A549 (cell line): ENCODE data around the gene CMAS. TPM values are rescaled to one million over a fixed set of nuclear protein-coding genes. Genes with fewer than 3 reads are reported as not detected.
A peak's percentile ranks its signal among the peaks of the same experiment; 100 is the strongest.

Experiments
- ATAC-seq, 2 experiments: fragments of 200-7000 bp in 1 of 2; fragments of >200 bp in 1 of 2; cut with Nextera tagmentation in 1 of 2; cut with Tn5 transposase in 1 of 2; 3 replicates each; pipeline versions ENCODE4 v1.8.0 to v1.9.1; 2018 to 2020; ENCODE audit warnings: mild to moderate bottlenecking in 1 of 2, moderate library complexity in 1 of 2
- CTCF ChIA-PET: fragments of 300-600 bp; sonication (Branson Sonifier 250); formaldehyde crosslinking; extraction: SDS; loops from one replicate; lab custom pipeline; 2021; ENCODE audit warnings: antibody characterized with exemption, inconsistent platforms; lab: Yijun Ruan, JAX
- POLR2A ChIA-PET: fragments of 350-600 bp; formaldehyde crosslinking; extraction: SDS; loops from one replicate; lab custom pipeline; 2021; ENCODE audit warnings: antibody characterized with exemption, inconsistent platforms; lab: Yijun Ruan, JAX
- DNase-seq, 2 experiments: peaks; one replicate each; pipeline versions ENCODE4 v3.0.0 to v3.0.0-alpha.2; 2011 to 2016; ENCODE audit warnings: low read depth in 1 of 2, low spot score in 1 of 2
- FAIRE-seq: peaks from 2 replicates; lab custom pipeline; 2011; peaks lifted over from hg19 to GRCh38; lab: Jason Lieb, UNC
- H3K27ac ChIP-seq, 2 experiments: fragments of >200 bp; sonication (Bioruptor Twin); formaldehyde crosslinking; 3 replicates each; pipeline ENCODE4 v1.5.1; 2016 to 2017
- H3K4me1 ChIP-seq: fragments of >200 bp; sonication (Bioruptor Twin); formaldehyde crosslinking; 3 replicates; pipeline ENCODE4 v1.6.1; 2016
- H3K4me2 ChIP-seq: fragments of >200 bp; sonication (Bioruptor Twin); formaldehyde crosslinking; 3 replicates; pipeline ENCODE4 v1.6.1; 2016
- H3K4me3 ChIP-seq: fragments of >200 bp; sonication (Bioruptor Twin); formaldehyde crosslinking; 3 replicates; pipeline ENCODE4 v1.5.1; 2016
- H3K9me3 ChIP-seq: fragments of >200 bp; sonication (Bioruptor Twin); formaldehyde crosslinking; 3 replicates; pipeline ENCODE4 v1.6.1; 2016
- ATOH8 ChIP-seq: fragments of 250-450 bp; sonication (Bioruptor Pico); IDR thresholded peaks from 2 replicates; pipeline ENCODE4 v1.5.0; 2020; ENCODE audit warnings: low read depth, mild to moderate bottlenecking, moderate library complexity
- BHLHE40 ChIP-seq: IDR thresholded peaks from 2 replicates; pipeline ENCODE4 v1.6.1; 2012; ENCODE audit warnings: low read depth, low read length, inconsistent platforms
- CBX8 ChIP-seq: fragments of 200-600 bp; sonication (generic); IDR thresholded peaks from 2 replicates; pipeline ENCODE4 v1.6.1; 2016
- CHD2 ChIP-seq: fragments of 150-350 bp; IDR thresholded peaks from 2 replicates; pipeline ENCODE4 v1.6.1; 2014; ENCODE audit warnings: low read length; ENCODE audit not compliant: partially characterized antibody
- EP300 ChIP-seq, 2 experiments: fragments of >200 bp; sonication (Bioruptor Twin); formaldehyde crosslinking; IDR thresholded peaks; 2 replicates in 1 of 2; 3 replicates in 1 of 2; pipeline ENCODE4 v1.6.1; 2016 to 2017
- FOSL2 ChIP-seq, 2 experiments: fragments of 450-650 bp in 1 of 2; fragments of >200 bp in 1 of 2; sonication (Bioruptor Twin) in 1 of 2; formaldehyde crosslinking; IDR thresholded peaks; 2 replicates each; pipeline versions ENCODE4 v1.5.0 to v1.6.1; 2016 to 2020; ENCODE audit warnings: mild to moderate bottlenecking in 1 of 2, moderate library complexity in 1 of 2
- GATA3 ChIP-seq: IDR thresholded peaks from 2 replicates; pipeline ENCODE4 v1.6.1; 2012; ENCODE audit warnings: borderline replicate concordance
- HDAC2 ChIP-seq: fragments of 200-600 bp; sonication (generic); IDR thresholded peaks from 2 replicates; pipeline ENCODE4 v1.6.1; 2016
- HOXB13 ChIP-seq: fragments of 250-450 bp; sonication (Bioruptor Pico); IDR thresholded peaks from 2 replicates; pipeline ENCODE4 v1.5.0; 2020; ENCODE audit warnings: low read depth, mild to moderate bottlenecking, moderate library complexity
- HOXB5 ChIP-seq: fragments of 250-450 bp; sonication (Bioruptor Pico); IDR thresholded peaks from 2 replicates; pipeline ENCODE4 v1.5.0; 2020; ENCODE audit warnings: mild to moderate bottlenecking, moderate library complexity
- JUN ChIP-seq, 2 experiments: fragments of >200 bp; sonication (Bioruptor Twin); formaldehyde crosslinking; IDR thresholded peaks; 2 replicates in 1 of 2; 3 replicates in 1 of 2; pipeline ENCODE4 v1.6.1; 2016 to 2017
- PBX3 ChIP-seq: IDR thresholded peaks from 2 replicates; pipeline ENCODE4 v1.6.1; 2012
- POLR2AphosphoS2 ChIP-seq: conservative IDR thresholded peaks from 2 replicates; pipeline ENCODE4 v1.6.1; 2012; ENCODE audit warnings: low read length, improper control_type of control experiment, inconsistent platforms
- RAD21 ChIP-seq, 2 experiments: fragments of >200 bp in 1 of 2; sonication (Bioruptor Twin) in 1 of 2; formaldehyde crosslinking in 1 of 2; IDR thresholded peaks in 1 of 2; conservative IDR thresholded peaks in 1 of 2; 2 replicates in 1 of 2; 3 replicates in 1 of 2; pipeline ENCODE4 v1.6.1; 2012 to 2018; ENCODE audit warnings: inconsistent platforms in 1 of 2
- RCOR1 ChIP-seq: fragments of 150-350 bp; IDR thresholded peaks from 2 replicates; pipeline ENCODE4 v1.6.1; 2014; ENCODE audit warnings: antibody characterized with exemption, low read length, low read depth
- REST ChIP-seq: fragments of 200-600 bp; sonication (generic); IDR thresholded peaks from 2 replicates; pipeline ENCODE4 v1.6.1; 2016; ENCODE audit warnings: antibody characterized with exemption, mild to moderate bottlenecking, moderate library complexity
- RNF2 ChIP-seq: fragments of 200-600 bp; sonication (generic); IDR thresholded peaks from 2 replicates; pipeline ENCODE4 v1.6.1; 2016; ENCODE audit warnings: low read depth, mild to moderate bottlenecking, antibody characterized with exemption, moderate library complexity, borderline replicate concordance
- TFCP2L1 ChIP-seq: fragments of 250-450 bp; sonication (Bioruptor Pico); IDR thresholded peaks from 2 replicates; pipeline ENCODE4 v1.5.0; 2021; ENCODE audit warnings: mild to moderate bottlenecking
- TP53 ChIP-seq: fragments of 250-450 bp; sonication (Bioruptor Pico); IDR thresholded peaks from 2 replicates; pipeline ENCODE4 v1.5.0; 2021; ENCODE audit warnings: mild to moderate bottlenecking, moderate library complexity
- ZC3H11A ChIP-seq: fragments of 450-650 bp; IDR thresholded peaks from 2 replicates; pipeline ENCODE4 v1.6.1; 2014; ENCODE audit warnings: antibody characterized with exemption, mild to moderate bottlenecking
- WGBS: methylation state at CpG from one replicate; pipeline ENCODE4 v1.1.6; 2017; ENCODE audit errors: missing lambda C conversion rate; 5-methylcytosine and 5-hydroxymethylcytosine counted together
- polyA plus RNA-seq, 4 experiments: library from polyadenylated mRNA; depleted of rRNA in 3 of 4; stranded (reverse); fragments of >200 nt; fragmentation: RNase III in 1 of 4; extraction: RNeasy Plus Mini Kit Qiagen cat#74134 plus additional on column Dnase treatment in 1 of 4; gene quantifications; 2 replicates in 3 of 4; 3 replicates in 1 of 4; pipeline ENCODE4 v1.2.3, GENCODE V29; 2011 to 2017

The CMAS gene
- polyA plus RNA-seq, 2 of the 4 experiments (the other 2 are of a cell fraction), result 47.1 to 68.2 TPM

- H3K27ac ChIP-seq, result no peak overlapping the region
- no peak for DNase-seq
- CTCF ChIA-PET, result no interaction called here
- H3K4me1 ChIP-seq, result no peaks in the 10 kb centered on the region
- TF ChIP-seq JUN (IDR thresholded peaks at IDR 0.05) (no peak), TFCP2L1 (CRISPR knock-in tag) (no peak), RCOR1 (no peak), PBX3 (no peak)
- TF ChIP-seq, all 56 proteins: peak for 0
- no peak for ATAC-seq
- Histone ChIP-seq H3K4me2 (no peak overlapping the region), H3K9me3 (no peaks in the 10 kb centered on the region), H3K4me3 (no peak overlapping the region)
- POLR2A ChIA-PET, result no interaction called here
- FAIRE-seq, result no peak
These were observed 13.3 kb upstream of the CMAS start for GRCh38 chr12:22032732-22033131.

- H3K4me1 ChIP-seq, result no peaks in the 10 kb centered on the region
- POLR2A ChIA-PET, result no interaction called here
These were observed 11.1 kb upstream of the CMAS start for GRCh38 chr12:22034709-22035506.

GRCh38 chr12:22037947-22038346 is 8.1 kb upstream of the CMAS start:
- CTCF ChIA-PET, result interaction anchor here (1.0 kb wide), 1 partner anchor 14 kb away, joined by 3 read pairs; no protein-coding TSS in a partner anchor
- H3K27ac ChIP-seq, result no peak overlapping the region
- H3K9me3 ChIP-seq, result no peaks in the 10 kb centered on the region
- ATAC-seq, result peak in 1 of 2 experiments; percentile 34; a peak in 1 of 6 replicates
- WGBS, result 27% methylated on average over 3 of the region's 3 CpGs
- TF ChIP-seq HDAC2 (no peak), GATA3 (no peak), HOXB5 (CRISPR knock-in tag) (no peak), CHD2 (no peak), HOXB13 (CRISPR knock-in tag) (no peak), TFCP2L1 (CRISPR knock-in tag) (no peak), TP53 (CRISPR knock-in tag) (no peak), POLR2AphosphoS2 (no peak), ZC3H11A (no peak), PBX3 (no peak), ATOH8 (CRISPR knock-in tag) (no peak), BHLHE40 (no peak), EP300 (IDR thresholded peaks at IDR 0.05) (no peak)
- TF ChIP-seq, all 56 proteins: peak for 0
- no peak overlapping the region for H3K4me3 ChIP-seq
- POLR2A ChIA-PET, result no interaction called here
- H3K4me2 ChIP-seq, result no peak overlapping the region
- H3K4me1 ChIP-seq, result peaks cover 11% of the 10 kb centered on the region; the same call in 2 of the 3 replicates
- DNase-seq (no peak), FAIRE-seq (no peak)

More at GRCh38 chr12:22034709-22035506, 11.1 kb upstream of the CMAS start:
- 42% methylated on average over 4 of the region's 4 CpGs for WGBS
- CTCF ChIA-PET, result interaction anchor here (0.6 kb wide), 1 partner anchor 13 kb away, joined by 3 read pairs; no protein-coding TSS in a partner anchor
- no peak for FAIRE-seq
- Histone ChIP-seq H3K27ac (no peak overlapping the region), H3K4me3 (no peak overlapping the region), H3K4me2 (no peak overlapping the region), H3K9me3 (no peaks in the 10 kb centered on the region)
- TF ChIP-seq EP300 (IDR thresholded peaks at IDR 0.05) (no peak), JUN (IDR thresholded peaks at IDR 0.05) (no peak), CBX8 (no peak), RNF2 (no peak)
- TF ChIP-seq, all 56 proteins: peak for 0
- DNase-seq (no peak), ATAC-seq (no peak)

GRCh38 chr12:22038734-22039133 is 7.3 kb upstream of the CMAS start:
- CTCF ChIA-PET, result no interaction called here
- H3K27ac ChIP-seq, result no peak overlapping the region
- no peak overlapping the region for H3K4me3 ChIP-seq
- H3K4me1 ChIP-seq, result peaks cover 19% of the 10 kb centered on the region; the same call in 2 of the 3 replicates
- no peaks in the 10 kb centered on the region for H3K9me3 ChIP-seq
- POLR2A ChIA-PET, result no interaction called here
- H3K4me2 ChIP-seq, result no peak overlapping the region
- no peak for DNase-seq
- no peak for FAIRE-seq
- no peak for ATAC-seq
- TF ChIP-seq RAD21 (conservative IDR thresholded peaks at IDR 0.05 in 1 of 2, IDR thresholded peaks at IDR 0.05 in 1 of 2) (no peak), CHD2 (no peak), FOSL2 (IDR thresholded peaks at IDR 0.05) (no peak), FOSL2 (CRISPR knock-in tag; IDR thresholded peaks at IDR 0.05) (no peak), REST (no peak)
